ENCODE data around the gene IL1F10. TPM values are rescaled to one million over a fixed set of nuclear protein-coding genes. Genes with fewer than 3 reads are reported as not detected.
A peak's percentile ranks its signal among the peaks of the same experiment; 100 is the strongest.

Gene IL1F10
- total RNA-seq, 3 donors from 2014 or later = not detected

GRCh38 chr2:113113807-113114206 lies 46.0 kb downstream of the IL1F10 start:
- no peak for TF ChIP-seq CTCF (IDR thresholded peaks at IDR 0.05)
- H3K4me1 ChIP-seq (ENCODE audit: low read depth) = peaks cover 12% of the 10 kb centered on the region
- intact Hi-C loops (cut with DNase I, micrococcal nuclease) = no loop called here
- no peaks in the 10 kb centered on the region for H3K9me3 ChIP-seq
- no peaks in the 10 kb centered on the region for H3K36me3 ChIP-seq (ENCODE audit: low read depth)
- no peak overlapping the region for H3K4me3 ChIP-seq
- DNase-seq (no peak), ATAC-seq (no peak)

GRCh38 chr2:113114224-113114945 lies 46.6 kb downstream of the IL1F10 start:
- Histone ChIP-seq H3K4me3 (no peak overlapping the region), H3K4me1 (ENCODE audit: low read depth) (peaks cover 12% of the 10 kb centered on the region), H3K36me3 (ENCODE audit: low read depth) (no peaks in the 10 kb centered on the region), H3K9me3 (no peaks in the 10 kb centered on the region)
- ATAC-seq = no peak
- no peak for TF ChIP-seq CTCF (IDR thresholded peaks at IDR 0.05)
- intact Hi-C loops (cut with DNase I, micrococcal nuclease) = no loop called here
- DNase-seq = no peak

GRCh38 chr2:113114996-113115395 lies 47.2 kb downstream of the IL1F10 start:
- intact Hi-C loops (cut with DNase I, micrococcal nuclease) = no loop called here
- H3K4me3 ChIP-seq = no peak overlapping the region
- no peak for TF ChIP-seq CTCF (IDR thresholded peaks at IDR 0.05)
- H3K9me3 ChIP-seq = no peaks in the 10 kb centered on the region
- H3K36me3 ChIP-seq (ENCODE audit: low read depth) = no peaks in the 10 kb centered on the region
- H3K4me1 ChIP-seq (ENCODE audit: low read depth) = peaks cover 12% of the 10 kb centered on the region
- no peak for ATAC-seq
- no peak for DNase-seq

- no peak for DNase-seq
- Histone ChIP-seq H3K4me3 (no peak overlapping the region), H3K4me1 (ENCODE audit: low read depth) (peaks cover 12% of the 10 kb centered on the region), H3K36me3 (ENCODE audit: low read depth) (no peaks in the 10 kb centered on the region), H3K9me3 (no peaks in the 10 kb centered on the region)
- intact Hi-C loops (cut with DNase I, micrococcal nuclease) = no loop called here
- no peak for TF ChIP-seq CTCF (IDR thresholded peaks at IDR 0.05)
- no peak for ATAC-seq
Measured at GRCh38 chr2:113116100-113116958, 48.6 kb downstream of the IL1F10 start.

- intact Hi-C loops (cut with DNase I, micrococcal nuclease) = no loop called here
Measured at GRCh38 chr2:113117541-113118262, 49.9 kb downstream of the IL1F10 start.

More at GRCh38 chr2:113117541-113118262, 49.9 kb downstream of the IL1F10 start:
- DNase-seq (peak; percentile 34 to 82 (median 77)), ATAC-seq (peak; percentile 96)
- H3K9me3 ChIP-seq = no peaks in the 10 kb centered on the region
- peaks cover 12% of the 10 kb centered on the region for H3K4me1 ChIP-seq (ENCODE audit: low read depth)
- no peak for TF ChIP-seq CTCF (IDR thresholded peaks at IDR 0.05)
- H3K4me3 ChIP-seq = no peak overlapping the region
- no peaks in the 10 kb centered on the region for H3K36me3 ChIP-seq (ENCODE audit: low read depth)

Measured in mucosa of descending colon (tissue), 3 donors.